ENCODE data around the gene CXCL16. TPM values are rescaled to one million over a fixed set of nuclear protein-coding genes. Genes with fewer than 3 reads are reported as not detected.

Gene CXCL16
- total RNA-seq, 4 donors from 2014 or later: 12.5 to 33.9 (median 18.8) TPM

- H3K36me3 ChIP-seq: no peaks in the 10 kb centered on the region
- 64% methylated on average over 9 of the region's 9 CpGs for WGBS
- no peak overlapping the region for H3K4me3 ChIP-seq
- DNase-seq (ENCODE audit: low spot score in 2 of 2): no peak
- peaks cover 28% of the 10 kb centered on the region for H3K4me1 ChIP-seq
- TF ChIP-seq POLR2AphosphoS5 (IDR thresholded peaks at IDR 0.05): no peak
- no peak for TF ChIP-seq CTCF (IDR thresholded peaks at IDR 0.05)
- no peak for TF ChIP-seq POLR2A (IDR thresholded peaks at IDR 0.05)
- no peak for TF ChIP-seq EP300 (IDR thresholded peaks at IDR 0.05)
- H3K9me3 ChIP-seq: no peaks in the 10 kb centered on the region
- peaks cover 14% of the 10 kb centered on the region for H3K27me3 ChIP-seq
- no peak overlapping the region for H3K27ac ChIP-seq
Observed at GRCh38 chr17:4742133-4742532, 2.4 kb upstream of the CXCL16 start.

- no peaks in the 10 kb centered on the region for H3K9me3 ChIP-seq
- TF ChIP-seq POLR2AphosphoS5 (IDR thresholded peaks at IDR 0.05) (no peak), CTCF (IDR thresholded peaks at IDR 0.05) (no peak), EP300 (IDR thresholded peaks at IDR 0.05) (no peak), POLR2A (IDR thresholded peaks at IDR 0.05) (no peak)
- 91% methylated on average over 8 of the region's 8 CpGs for WGBS
- peaks cover 14% of the 10 kb centered on the region for H3K27me3 ChIP-seq
- no peak overlapping the region for H3K4me3 ChIP-seq
- no peak for DNase-seq (ENCODE audit: low spot score in 2 of 2)
- no peaks in the 10 kb centered on the region for H3K36me3 ChIP-seq
- no peak overlapping the region for H3K27ac ChIP-seq
- peaks cover 28% of the 10 kb centered on the region for H3K4me1 ChIP-seq
Observed at GRCh38 chr17:4741544-4741943, 1.8 kb upstream of the CXCL16 start.

GRCh38 chr17:4740584-4740983 is 856 bp upstream of the CXCL16 start:
- Histone ChIP-seq H3K4me1 (peaks cover 27% of the 10 kb centered on the region), H3K9me3 (no peaks in the 10 kb centered on the region), H3K36me3 (no peaks in the 10 kb centered on the region), H3K27me3 (peaks cover 12% of the 10 kb centered on the region), H3K4me3 (peak overlapping the region; percentile 90), H3K27ac (no peak overlapping the region)
- 95% methylated on average over 8 of the region's 8 CpGs for WGBS
- TF ChIP-seq POLR2A (IDR thresholded peaks at IDR 0.05): no peak
- no peak for TF ChIP-seq EP300 (IDR thresholded peaks at IDR 0.05)
- no peak for TF ChIP-seq POLR2AphosphoS5 (IDR thresholded peaks at IDR 0.05)
- TF ChIP-seq CTCF (IDR thresholded peaks at IDR 0.05): no peak
- no peak for DNase-seq (ENCODE audit: low spot score in 2 of 2)

- Histone ChIP-seq H3K27ac (peak overlapping the region; percentile 46), H3K27me3 (peaks cover 7% of the 10 kb centered on the region), H3K9me3 (no peaks in the 10 kb centered on the region), H3K36me3 (no peaks in the 10 kb centered on the region), H3K4me3 (peak overlapping the region; percentile 90), H3K4me1 (peaks cover 21% of the 10 kb centered on the region)
- 17% methylated on average over 10 of the region's 13 CpGs for WGBS
- DNase-seq (ENCODE audit: low spot score in 2 of 2): no peak
- TF ChIP-seq POLR2AphosphoS5 (IDR thresholded peaks at IDR 0.05): no peak
- no peak for TF ChIP-seq POLR2A (IDR thresholded peaks at IDR 0.05)
- no peak for TF ChIP-seq EP300 (IDR thresholded peaks at IDR 0.05)
- no peak for TF ChIP-seq CTCF (IDR thresholded peaks at IDR 0.05)
Observed at GRCh38 chr17:4740025-4740351, 260 bp upstream of the CXCL16 start.

GRCh38 chr17:4738136-4739121 is 1.3 kb downstream of the CXCL16 start:
- peaks cover 14% of the 10 kb centered on the region for H3K36me3 ChIP-seq
- peak overlapping the region; percentile 34 for H3K27ac ChIP-seq
- peak overlapping the region; percentile 90 for H3K4me3 ChIP-seq
- H3K27me3 ChIP-seq: no peaks in the 10 kb centered on the region
- H3K4me1 ChIP-seq: peaks cover 19% of the 10 kb centered on the region
- no peaks in the 10 kb centered on the region for H3K9me3 ChIP-seq
- no peak for TF ChIP-seq EP300 (IDR thresholded peaks at IDR 0.05)
- no peak for TF ChIP-seq CTCF (IDR thresholded peaks at IDR 0.05)
- no peak for TF ChIP-seq POLR2A (IDR thresholded peaks at IDR 0.05)
- TF ChIP-seq POLR2AphosphoS5 (IDR thresholded peaks at IDR 0.05): no peak
- DNase-seq (ENCODE audit: low spot score in 2 of 2): no peak
- WGBS: 12% methylated on average over 31 of the region's 41 CpGs

Measured in suprapubic skin (tissue), 4 donors.